Activated naive CD4-positive, alpha-beta T cell treated with anti-CD3 and anti-CD28 coated beads, Interleukin-2, amount 50 U/mL, for 24 hours (primary cell): ENCODE measurements around the gene HORMAD2.
A peak's percentile ranks its signal among the peaks of the same experiment; 100 is the strongest.

Experiments used
- H3K27ac Mint-ChIP-seq: one replicate; pipeline ENCODE4 v1.8.0; 2021; ENCODE audit warnings: mild to moderate bottlenecking, mixed read lengths
- H3K27me3 Mint-ChIP-seq: one replicate; pipeline ENCODE4 v1.8.0; 2021; ENCODE audit warnings: mixed read lengths
- H3K36me3 Mint-ChIP-seq: one replicate; pipeline ENCODE4 v1.8.0; 2021; ENCODE audit warnings: mixed read lengths
- H3K4me1 Mint-ChIP-seq: one replicate; pipeline ENCODE4 v1.8.0; 2021; ENCODE audit warnings: mixed read lengths
- H3K4me3 Mint-ChIP-seq: one replicate; pipeline ENCODE4 v1.8.0; 2021; ENCODE audit warnings: mild to moderate bottlenecking, mixed read lengths
- H3K9me3 Mint-ChIP-seq: one replicate; pipeline ENCODE4 v1.8.0; 2021; ENCODE audit warnings: mixed read lengths

Gene HORMAD2

GRCh38 chr22:30159561-30160353, 79.5 kb downstream of the HORMAD2 start:
- H3K27ac Mint-ChIP-seq: peak overlapping the region; percentile 95
- no peaks in the 10 kb centered on the region for H3K36me3 Mint-ChIP-seq
- no peaks in the 10 kb centered on the region for H3K27me3 Mint-ChIP-seq
- H3K9me3 Mint-ChIP-seq: no peaks in the 10 kb centered on the region
- peaks cover 29% of the 10 kb centered on the region for H3K4me1 Mint-ChIP-seq
- H3K4me3 Mint-ChIP-seq: no peak overlapping the region

- Mint-ChIP-seq H3K27ac (no peak overlapping the region), H3K36me3 (no peaks in the 10 kb centered on the region), H3K27me3 (no peaks in the 10 kb centered on the region), H3K4me3 (no peak overlapping the region), H3K9me3 (no peaks in the 10 kb centered on the region), H3K4me1 (peaks cover 29% of the 10 kb centered on the region)
Observed at GRCh38 chr22:30161051-30161469, 80.8 kb downstream of the HORMAD2 start.

GRCh38 chr22:30167296-30167695, 87.0 kb downstream of the HORMAD2 start:
- Mint-ChIP-seq H3K27me3 (no peaks in the 10 kb centered on the region), H3K27ac (no peak overlapping the region), H3K36me3 (no peaks in the 10 kb centered on the region), H3K4me1 (no peaks in the 10 kb centered on the region), H3K4me3 (no peak overlapping the region), H3K9me3 (no peaks in the 10 kb centered on the region)

- no peaks in the 10 kb centered on the region for H3K9me3 Mint-ChIP-seq
- no peaks in the 10 kb centered on the region for H3K4me1 Mint-ChIP-seq
- H3K36me3 Mint-ChIP-seq: no peaks in the 10 kb centered on the region
- no peak overlapping the region for H3K27ac Mint-ChIP-seq
- H3K27me3 Mint-ChIP-seq: no peaks in the 10 kb centered on the region
- peak overlapping the region; percentile 9 for H3K4me3 Mint-ChIP-seq
Observed at GRCh38 chr22:30167734-30168133, 87.5 kb downstream of the HORMAD2 start.

DNA sequence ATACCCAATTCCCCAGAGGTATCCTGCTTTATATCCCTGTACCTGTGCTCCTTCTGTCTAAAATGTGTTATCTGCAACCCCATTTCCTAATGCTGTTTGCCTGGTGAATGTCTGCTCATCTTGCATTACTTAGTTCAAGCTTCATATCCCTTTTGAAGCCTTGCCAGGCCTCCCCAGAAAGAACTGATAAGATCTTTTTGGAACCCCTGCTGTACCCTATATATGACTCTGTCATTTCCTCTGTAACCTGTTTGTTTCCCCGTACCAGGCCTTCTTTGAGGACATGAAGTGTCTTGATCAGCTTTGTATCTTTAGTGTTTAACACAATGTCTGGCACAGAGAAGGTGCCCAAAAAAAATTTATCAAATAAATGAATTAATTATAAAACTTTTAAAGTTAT, 88.7 kb downstream of the HORMAD2 start:
- H3K4me1 Mint-ChIP-seq: no peaks in the 10 kb centered on the region
- no peaks in the 10 kb centered on the region for H3K9me3 Mint-ChIP-seq

DNA sequence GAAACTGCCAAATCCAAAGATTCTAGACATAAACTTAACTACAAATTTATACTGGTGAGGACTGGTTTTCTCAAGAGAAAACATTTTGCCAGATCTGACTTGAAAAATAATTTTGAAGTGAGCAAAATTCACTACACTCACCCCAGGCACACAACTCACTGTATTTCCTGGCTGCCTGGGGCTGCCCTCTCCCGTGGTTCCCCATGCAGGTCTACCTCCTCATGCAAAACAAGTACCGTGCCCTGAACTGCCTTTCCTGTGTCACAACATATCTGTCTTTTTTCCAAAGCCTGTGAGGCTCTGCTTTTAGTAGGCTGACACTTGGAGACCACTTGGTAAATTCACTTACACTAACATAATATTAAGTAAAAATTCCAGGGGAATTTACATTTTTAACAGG, 89.9 kb downstream of the HORMAD2 start:
- H3K9me3 Mint-ChIP-seq: no peaks in the 10 kb centered on the region
- no peaks in the 10 kb centered on the region for H3K27me3 Mint-ChIP-seq
- no peaks in the 10 kb centered on the region for H3K4me1 Mint-ChIP-seq
- H3K4me3 Mint-ChIP-seq: no peak overlapping the region
- H3K36me3 Mint-ChIP-seq: no peaks in the 10 kb centered on the region
- no peak overlapping the region for H3K27ac Mint-ChIP-seq

More for the DNA sequence above, 88.7 kb downstream of the HORMAD2 start:
- no peak overlapping the region for H3K4me3 Mint-ChIP-seq
- H3K27me3 Mint-ChIP-seq: no peaks in the 10 kb centered on the region
- no peaks in the 10 kb centered on the region for H3K36me3 Mint-ChIP-seq
- H3K27ac Mint-ChIP-seq: no peak overlapping the region

DNA sequence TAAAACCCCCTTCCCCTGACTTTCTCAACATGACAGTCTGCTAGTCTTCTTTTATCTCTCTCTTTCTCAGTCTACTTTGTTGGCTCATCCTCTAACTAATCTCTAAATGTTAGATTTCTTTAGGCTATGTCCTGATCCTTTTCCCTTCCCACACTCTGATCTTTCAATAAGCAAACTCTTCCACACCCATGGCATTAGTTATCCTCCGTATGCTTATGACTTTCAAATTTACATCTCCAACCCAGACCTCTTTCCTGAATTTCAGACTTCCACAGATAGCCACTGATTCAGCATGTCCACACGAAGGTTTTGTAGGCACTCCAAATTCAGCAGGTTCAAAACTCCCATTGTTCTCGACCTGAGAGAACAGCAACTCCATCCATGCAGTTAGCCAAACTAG, 90.7 kb downstream of the HORMAD2 start:
- no peaks in the 10 kb centered on the region for H3K27me3 Mint-ChIP-seq
- H3K36me3 Mint-ChIP-seq: no peaks in the 10 kb centered on the region
- H3K27ac Mint-ChIP-seq: no peak overlapping the region
- peaks cover 6% of the 10 kb centered on the region for H3K4me1 Mint-ChIP-seq
- no peak overlapping the region for H3K4me3 Mint-ChIP-seq
- H3K9me3 Mint-ChIP-seq: no peaks in the 10 kb centered on the region

- H3K27ac Mint-ChIP-seq: peak overlapping the region; percentile 52
- no peak overlapping the region for H3K4me3 Mint-ChIP-seq
- no peaks in the 10 kb centered on the region for H3K9me3 Mint-ChIP-seq
- H3K27me3 Mint-ChIP-seq: no peaks in the 10 kb centered on the region
- peaks cover 37% of the 10 kb centered on the region for H3K4me1 Mint-ChIP-seq
- no peaks in the 10 kb centered on the region for H3K36me3 Mint-ChIP-seq
Observed at GRCh38 chr22:30175690-30176288, 95.5 kb downstream of the HORMAD2 start.

GRCh38 chr22:30176431-30176830, 96.2 kb downstream of the HORMAD2 start:
- no peaks in the 10 kb centered on the region for H3K27me3 Mint-ChIP-seq
- no peaks in the 10 kb centered on the region for H3K36me3 Mint-ChIP-seq
- H3K27ac Mint-ChIP-seq: no peak overlapping the region
- no peak overlapping the region for H3K4me3 Mint-ChIP-seq
- peaks cover 41% of the 10 kb centered on the region for H3K4me1 Mint-ChIP-seq
- no peaks in the 10 kb centered on the region for H3K9me3 Mint-ChIP-seq

DNA sequence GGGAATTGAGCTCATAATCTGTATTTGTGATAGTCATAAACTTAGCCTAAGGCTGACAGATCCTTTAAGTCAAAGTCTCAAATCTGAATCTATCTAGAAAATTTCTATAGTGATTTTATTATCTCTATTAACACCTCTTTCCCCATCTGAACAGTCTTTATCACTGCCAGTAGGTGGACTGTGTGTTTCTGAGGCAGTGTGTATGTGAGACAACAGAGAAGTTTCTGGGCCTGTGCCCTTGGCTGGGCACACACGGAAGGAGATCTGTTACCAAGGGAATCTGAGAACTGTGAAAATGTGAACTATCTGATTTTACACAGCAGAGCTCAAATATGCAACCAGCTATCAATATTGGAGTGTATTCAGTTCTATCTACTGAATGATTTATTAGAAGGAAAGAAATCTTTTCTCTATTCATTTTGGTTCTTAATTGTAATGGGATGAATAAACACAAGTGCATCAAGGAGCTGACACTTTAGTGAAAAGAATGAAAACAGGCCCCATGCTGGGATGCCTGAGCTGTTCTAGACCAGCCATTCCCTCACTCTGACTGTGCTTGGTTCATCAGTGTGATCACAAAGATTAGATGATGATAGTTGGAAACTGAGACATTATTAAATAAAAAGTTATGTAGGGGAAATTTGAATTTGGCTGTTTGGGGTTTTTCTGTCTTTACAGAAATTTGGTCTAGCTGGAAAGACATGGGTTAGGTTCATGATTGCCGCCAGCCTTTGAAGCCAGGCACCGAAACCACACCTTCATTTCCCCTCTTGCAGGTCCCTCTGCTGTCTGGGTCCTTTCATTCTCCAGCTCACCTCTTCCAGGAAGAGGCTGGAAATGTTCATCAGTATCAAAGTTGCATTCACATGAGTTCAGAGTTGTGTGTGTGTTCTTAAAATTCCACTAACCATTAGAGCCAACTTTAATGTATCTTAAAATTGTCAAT, 98.2 kb downstream of the HORMAD2 start:
- Mint-ChIP-seq H3K4me1 (peaks cover 48% of the 10 kb centered on the region), H3K27ac (peak overlapping the region; percentile 92), H3K4me3 (peak overlapping the region; percentile 57), H3K9me3 (no peaks in the 10 kb centered on the region), H3K36me3 (no peaks in the 10 kb centered on the region), H3K27me3 (no peaks in the 10 kb centered on the region)

GRCh38 chr22:30180616-30181015, 100.4 kb downstream of the HORMAD2 start:
- H3K4me1 Mint-ChIP-seq: peaks cover 66% of the 10 kb centered on the region
- H3K27me3 Mint-ChIP-seq: no peaks in the 10 kb centered on the region
- no peaks in the 10 kb centered on the region for H3K9me3 Mint-ChIP-seq
- H3K27ac Mint-ChIP-seq: no peak overlapping the region
- no peak overlapping the region for H3K4me3 Mint-ChIP-seq
- no peaks in the 10 kb centered on the region for H3K36me3 Mint-ChIP-seq

- H3K27me3 Mint-ChIP-seq: no peaks in the 10 kb centered on the region
- H3K9me3 Mint-ChIP-seq: no peaks in the 10 kb centered on the region
- peak overlapping the region; percentile 35 for H3K27ac Mint-ChIP-seq
- no peaks in the 10 kb centered on the region for H3K36me3 Mint-ChIP-seq
- H3K4me1 Mint-ChIP-seq: peaks cover 72% of the 10 kb centered on the region
- H3K4me3 Mint-ChIP-seq: no peak overlapping the region
Observed at GRCh38 chr22:30181459-30182349, 101.4 kb downstream of the HORMAD2 start.

DNA sequence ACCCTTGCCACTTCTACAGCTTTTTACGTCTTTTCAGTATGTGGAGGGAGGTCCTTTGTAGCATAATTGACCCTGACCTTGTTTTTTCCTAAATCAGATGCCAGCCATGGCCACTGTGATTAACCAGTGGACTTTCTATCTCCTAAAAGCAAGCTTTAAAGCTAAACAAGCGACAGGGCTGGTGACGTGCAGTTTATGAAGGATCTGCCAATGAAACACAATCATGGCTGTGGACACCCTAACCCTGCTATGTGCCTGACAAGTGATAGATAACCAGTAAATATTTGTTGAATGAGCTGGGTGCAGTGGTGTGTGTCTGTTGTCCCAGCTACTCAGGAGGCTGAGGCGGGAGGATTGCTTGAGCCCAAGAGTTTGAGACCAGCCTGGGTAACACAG, 102.1 kb downstream of the HORMAD2 start:
- H3K4me3 Mint-ChIP-seq: no peak overlapping the region
- no peaks in the 10 kb centered on the region for H3K36me3 Mint-ChIP-seq
- H3K9me3 Mint-ChIP-seq: no peaks in the 10 kb centered on the region
- no peaks in the 10 kb centered on the region for H3K27me3 Mint-ChIP-seq
- no peak overlapping the region for H3K27ac Mint-ChIP-seq
- peaks cover 73% of the 10 kb centered on the region for H3K4me1 Mint-ChIP-seq

- Mint-ChIP-seq H3K4me1 (peaks cover 75% of the 10 kb centered on the region), H3K36me3 (no peaks in the 10 kb centered on the region), H3K27ac (no peak overlapping the region), H3K9me3 (no peaks in the 10 kb centered on the region), H3K27me3 (no peaks in the 10 kb centered on the region), H3K4me3 (no peak overlapping the region)
Observed at GRCh38 chr22:30182815-30183214, 102.6 kb downstream of the HORMAD2 start.

DNA sequence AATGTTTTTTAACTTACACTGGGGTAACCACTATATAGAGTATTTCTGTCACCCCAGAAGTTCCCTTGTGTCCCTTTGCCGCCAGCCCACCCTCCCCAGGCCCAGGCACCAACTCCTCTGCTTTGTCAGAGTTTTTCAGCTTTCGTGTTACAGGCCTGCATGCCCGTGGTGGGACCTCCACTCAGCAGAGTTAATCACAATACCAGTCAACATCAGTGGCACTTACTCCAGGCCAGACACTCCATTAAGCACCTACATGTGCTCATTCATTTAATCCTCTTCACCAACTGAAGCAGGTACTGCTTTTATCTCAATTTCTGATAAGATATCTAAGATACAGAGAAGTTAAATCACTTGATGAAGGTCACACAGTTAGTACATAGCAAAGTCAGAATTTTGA, 103.0 kb downstream of the HORMAD2 start:
- Mint-ChIP-seq H3K36me3 (no peaks in the 10 kb centered on the region), H3K9me3 (no peaks in the 10 kb centered on the region), H3K4me3 (no peak overlapping the region), H3K4me1 (peaks cover 74% of the 10 kb centered on the region), H3K27me3 (no peaks in the 10 kb centered on the region), H3K27ac (peak overlapping the region; percentile 82)
